K562 (cell line): ENCODE data around the gene MEF2B. TPM values are rescaled to one million over a fixed set of nuclear protein-coding genes. Genes with fewer than 3 reads are reported as not detected.
A peak's percentile ranks its signal among the peaks of the same experiment; 100 is the strongest.

Experiments used
- BCL6 ChIP-seq: fragments of 250-450 bp; sonication (Bioruptor Pico); IDR thresholded peaks from 2 replicates; pipeline ENCODE4 v1.4.0; 2020
- CBX2 ChIP-seq: fragments of 200-600 bp; sonication (generic); IDR thresholded peaks from one replicate; pipeline ENCODE4 v1.6.1; 2012; ENCODE audit warnings: mild to moderate bottlenecking, low read length, inconsistent platforms; ENCODE audit not compliant: insufficient read depth, poor library complexity, severe bottlenecking
- CBX8 ChIP-seq: fragments of 200-600 bp; sonication (generic); IDR thresholded peaks from 2 replicates; pipeline ENCODE4 v1.6.1; 2012; ENCODE audit warnings: borderline replicate concordance, mixed run types, low read depth, mild to moderate bottlenecking, moderate library complexity, mixed read lengths, low read length, control low read depth, inconsistent platforms; ENCODE audit not compliant: poor library complexity, severe bottlenecking; ENCODE audit errors: extremely low read depth
- CCNT2 ChIP-seq: IDR thresholded peaks from 2 replicates; pipeline ENCODE4 v1.6.1; 2011; ENCODE audit warnings: borderline replicate concordance, low read depth, mild to moderate bottlenecking, moderate library complexity, mixed read lengths, low read length; ENCODE audit not compliant: insufficient read length; ENCODE audit errors: extremely low read depth
- CXXC5 ChIP-seq: fragments of 250-450 bp; sonication (Bioruptor Pico); IDR thresholded peaks from 2 replicates; pipeline ENCODE4 v1.8.0; 2022; ENCODE audit warnings: inconsistent platforms, mild to moderate bottlenecking, moderate library complexity
- GTF2E2 ChIP-seq: fragments of 200-800 bp; sonication (Bioruptor generic); IDR thresholded peaks from 2 replicates; pipeline ENCODE4 v1.6.1; 2016; ENCODE audit warnings: missing genetic modification characterization, missing compliant biosample characterization
- HDAC3 ChIP-seq: fragments of 450-650 bp; IDR thresholded peaks from 2 replicates; pipeline ENCODE4 v1.6.1; 2018; ENCODE audit warnings: borderline replicate concordance, mild to moderate bottlenecking, moderate library complexity; ENCODE audit not compliant: partially characterized antibody
- HIVEP1 ChIP-seq: fragments of 250-450 bp; sonication (Bioruptor Pico); IDR thresholded peaks from 2 replicates; pipeline ENCODE4 v1.4.0; 2020; ENCODE audit warnings: mild to moderate bottlenecking
- HOMEZ ChIP-seq: fragments of 250-450 bp; sonication (Bioruptor Pico); IDR thresholded peaks from 2 replicates; pipeline ENCODE4 v1.4.0; 2020; ENCODE audit warnings: mild to moderate bottlenecking, moderate library complexity
- MECOM ChIP-seq: fragments of 250-450 bp; sonication (Bioruptor Pico); IDR thresholded peaks from 2 replicates; pipeline ENCODE4 v1.8.0; 2022; ENCODE audit warnings: inconsistent platforms
- OTX1 ChIP-seq: fragments of 450-650 bp; formaldehyde crosslinking; IDR thresholded peaks from 2 replicates; pipeline ENCODE4 v1.4.0; 2022; ENCODE audit warnings: mild to moderate bottlenecking
- PTBP1 ChIP-seq: fragments of 200-400 bp; formaldehyde crosslinking; IDR thresholded peaks from 2 replicates; pipeline ENCODE4 v1.6.1; 2017; ENCODE audit warnings: low read depth, low read length
- SIX5 ChIP-seq, 2 experiments: IDR thresholded peaks; 2 replicates each; pipeline ENCODE4 v1.6.1; 2011; ENCODE audit warnings: low read length in 2 of 2, borderline replicate concordance in 1 of 2, low read depth in 1 of 2, mild to moderate bottlenecking in 1 of 2, moderate library complexity in 1 of 2; ENCODE audit not compliant: insufficient read depth in 1 of 2
- SRSF3 ChIP-seq: fragments of 200-400 bp; formaldehyde crosslinking; IDR thresholded peaks from 2 replicates; pipeline ENCODE4 v1.6.1; 2016; ENCODE audit warnings: mild to moderate bottlenecking, low read length, moderate library complexity; ENCODE audit not compliant: insufficient read depth
- ZNF175 ChIP-seq: fragments of 200-800 bp; sonication (Bioruptor generic); IDR thresholded peaks from 2 replicates; pipeline ENCODE4 v1.6.1; 2016; ENCODE audit warnings: low read depth, mild to moderate bottlenecking, missing genetic modification characterization, missing compliant biosample characterization
- ZNF449 ChIP-seq: fragments of 250-450 bp; sonication (Bioruptor Pico); IDR thresholded peaks from 2 replicates; pipeline ENCODE4 v1.8.0; 2022; ENCODE audit warnings: moderate library complexity, mild to moderate bottlenecking, inconsistent platforms
- ZNF668 ChIP-seq: fragments of 250-450 bp; sonication (Bioruptor Pico); IDR thresholded peaks from 2 replicates; pipeline ENCODE4 v1.8.0; 2022; ENCODE audit warnings: mild to moderate bottlenecking, inconsistent platforms
- polyA plus RNA-seq, 8 experiments: library from polyadenylated mRNA; depleted of rRNA in 4 of 8; stranded (reverse) in 5 of 8; unstranded in 3 of 8; fragments of >200 nt; fragmentation: Nextera tagmentation in 2 of 8; fragmentation: Illumina TruSeq in 1 of 8; extraction: Ambion mirVana in 2 of 8; extraction: Trizol in 1 of 8; gene quantifications; 2 replicates each; pipeline versions ENCODE4 v1.2.1 to v1.2.3, GENCODE V29; 2011 to 2014; ENCODE audit warnings: inconsistent platforms in 1 of 8, missing spikeins in 1 of 8
- total RNA-seq, 7 experiments: library from RNA; depleted of rRNA in 6 of 7; stranded (reverse); fragments of >200 nt in 6 of 7; fragmentation: Illumina TruSeq in 2 of 7; extraction: Trizol in 2 of 7; gene quantifications; 2 replicates each; pipeline versions ENCODE4 v1.2.1 to v1.2.3, GENCODE V29; 2011 to 2021; ENCODE audit warnings: low replicate concordance in 1 of 7
- TF ChIP-seq, protein P1 (sequence below): sonication (generic); formaldehyde crosslinking; IDR thresholded peaks from 2 replicates; pipeline ENCODE4 v1.8.0; 2022; ENCODE audit warnings: mild to moderate bottlenecking, missing genetic modification reagents
- TF ChIP-seq, protein P2 (sequence below): sonication (generic); formaldehyde crosslinking; IDR thresholded peaks from 2 replicates; pipeline ENCODE4 v1.8.0; 2022; ENCODE audit warnings: mild to moderate bottlenecking, missing genetic modification reagents

The MEF2B gene
- total and polyA plus RNA-seq, 9 of the 15 experiments (the other 6 are each of a cell fraction or from before 2014, with no cell fraction given), result 0.14 to 1.9 (median 0.71) TPM; not detected in 3

GRCh38 chr19:19105365-19106055 lies 64.6 kb downstream of the MEF2B start (continued):
- TF ChIP-seq SIX5 (IDR thresholded peaks at IDR 0.05; ENCODE audit: borderline replicate concordance in 1 of 2, insufficient read depth in 1 of 2, low read depth in 1 of 2, low read length in 2 of 2) (no peak), SRSF3 (no peak), MECOM (CRISPR knock-in tag) (no peak), CCNT2 (peak; percentile 31), CBX2 (no peak), HOMEZ (no peak), BCL6 (CRISPR knock-in tag) (no peak), CBX8 (no peak), ZNF449 (CRISPR knock-in tag) (no peak), ZNF175 (no peak), GTF2E2 (tag) (no peak), HDAC3 (no peak), PTBP1 (no peak), CXXC5 (CRISPR knock-in tag) (peak; percentile 60), ZNF668 (CRISPR knock-in tag) (no peak), HIVEP1 (CRISPR knock-in tag) (no peak), OTX1 (CRISPR knock-in tag) (no peak)
- TF ChIP-seq, protein P1, sequence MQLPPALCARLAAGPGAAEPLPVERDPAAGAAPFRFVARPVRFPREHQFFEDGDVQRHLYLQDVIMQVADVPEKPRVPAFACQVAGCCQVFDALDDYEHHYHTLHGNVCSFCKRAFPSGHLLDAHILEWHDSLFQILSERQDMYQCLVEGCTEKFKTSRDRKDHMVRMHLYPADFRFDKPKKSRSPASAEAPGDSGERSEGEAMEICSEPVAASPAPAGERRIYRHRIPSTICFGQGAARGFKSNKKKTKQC (CRISPR knock-in tag), result 0 out of 2 replicates have a peak, but pooled peaks have one; percentile 60
- TF ChIP-seq, protein P2, sequence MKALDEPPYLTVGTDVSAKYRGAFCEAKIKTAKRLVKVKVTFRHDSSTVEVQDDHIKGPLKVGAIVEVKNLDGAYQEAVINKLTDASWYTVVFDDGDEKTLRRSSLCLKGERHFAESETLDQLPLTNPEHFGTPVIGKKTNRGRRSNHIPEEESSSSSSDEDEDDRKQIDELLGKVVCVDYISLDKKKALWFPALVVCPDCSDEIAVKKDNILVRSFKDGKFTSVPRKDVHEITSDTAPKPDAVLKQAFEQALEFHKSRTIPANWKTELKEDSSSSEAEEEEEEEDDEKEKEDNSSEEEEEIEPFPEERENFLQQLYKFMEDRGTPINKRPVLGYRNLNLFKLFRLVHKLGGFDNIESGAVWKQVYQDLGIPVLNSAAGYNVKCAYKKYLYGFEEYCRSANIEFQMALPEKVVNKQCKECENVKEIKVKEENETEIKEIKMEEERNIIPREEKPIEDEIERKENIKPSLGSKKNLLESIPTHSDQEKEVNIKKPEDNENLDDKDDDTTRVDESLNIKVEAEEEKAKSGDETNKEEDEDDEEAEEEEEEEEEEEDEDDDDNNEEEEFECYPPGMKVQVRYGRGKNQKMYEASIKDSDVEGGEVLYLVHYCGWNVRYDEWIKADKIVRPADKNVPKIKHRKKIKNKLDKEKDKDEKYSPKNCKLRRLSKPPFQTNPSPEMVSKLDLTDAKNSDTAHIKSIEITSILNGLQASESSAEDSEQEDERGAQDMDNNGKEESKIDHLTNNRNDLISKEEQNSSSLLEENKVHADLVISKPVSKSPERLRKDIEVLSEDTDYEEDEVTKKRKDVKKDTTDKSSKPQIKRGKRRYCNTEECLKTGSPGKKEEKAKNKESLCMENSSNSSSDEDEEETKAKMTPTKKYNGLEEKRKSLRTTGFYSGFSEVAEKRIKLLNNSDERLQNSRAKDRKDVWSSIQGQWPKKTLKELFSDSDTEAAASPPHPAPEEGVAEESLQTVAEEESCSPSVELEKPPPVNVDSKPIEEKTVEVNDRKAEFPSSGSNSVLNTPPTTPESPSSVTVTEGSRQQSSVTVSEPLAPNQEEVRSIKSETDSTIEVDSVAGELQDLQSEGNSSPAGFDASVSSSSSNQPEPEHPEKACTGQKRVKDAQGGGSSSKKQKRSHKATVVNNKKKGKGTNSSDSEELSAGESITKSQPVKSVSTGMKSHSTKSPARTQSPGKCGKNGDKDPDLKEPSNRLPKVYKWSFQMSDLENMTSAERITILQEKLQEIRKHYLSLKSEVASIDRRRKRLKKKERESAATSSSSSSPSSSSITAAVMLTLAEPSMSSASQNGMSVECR (CRISPR knock-in tag), result no peak
